Adipocyte (in vitro differentiated cells): Measurements from ENCODE around the gene L3MBTL4.

ENCODE experiments used
- DNase-seq: peaks from one replicate; pipeline ENCODE4 v3.0.0-alpha.2; 2015; ENCODE audit warnings: low read depth
- H3K27me3 ChIP-seq: replicated peaks from 2 replicates; pipeline ENCODE4 v1.7.0; 2013; ENCODE audit warnings: mild to moderate bottlenecking, low read length, moderate library complexity; ENCODE audit not compliant: control insufficient read depth, insufficient read depth
- H3K36me3 ChIP-seq: 2 replicates; pipeline ENCODE4 v1.7.0; 2013; ENCODE audit warnings: low read length, mild to moderate bottlenecking, moderate library complexity; ENCODE audit not compliant: control insufficient read depth, insufficient read depth, severe bottlenecking
- H3K4me1 ChIP-seq: 2 replicates; pipeline ENCODE4 v1.7.0; 2013; ENCODE audit warnings: mild to moderate bottlenecking, low read length, moderate library complexity; ENCODE audit not compliant: control insufficient read depth, insufficient read depth
- H3K4me3 ChIP-seq: 2 replicates; pipeline ENCODE4 v1.7.0; 2013; ENCODE audit warnings: mild to moderate bottlenecking, low read length, moderate library complexity
- H3K9ac ChIP-seq: 2 replicates; pipeline ENCODE4 v1.7.0; 2013; ENCODE audit warnings: mild to moderate bottlenecking, low read length, moderate library complexity
- H3K9me3 ChIP-seq: 2 replicates; pipeline ENCODE4 v1.7.0; 2013; ENCODE audit warnings: mild to moderate bottlenecking, low read length, moderate library complexity; ENCODE audit not compliant: control insufficient read depth

Gene L3MBTL4

DNA sequence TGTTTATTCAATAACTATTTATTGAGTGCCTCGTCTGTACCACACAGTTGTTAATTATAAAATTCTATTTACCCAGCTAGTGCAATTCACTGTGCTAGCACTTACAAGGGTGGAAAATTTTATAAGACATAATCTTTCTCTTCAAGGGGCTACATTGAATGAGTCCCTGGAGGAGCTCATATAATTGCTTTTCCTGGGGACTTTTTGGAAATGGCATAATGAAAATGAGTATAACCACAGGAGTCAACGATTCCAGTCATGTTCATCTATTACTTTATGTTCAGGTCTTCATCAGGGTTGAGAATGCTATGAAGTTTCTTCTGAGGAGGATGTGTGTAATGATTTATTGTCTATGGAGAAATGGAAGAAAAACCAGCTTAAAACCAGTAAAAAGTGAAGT lies 466.5 kb downstream of the L3MBTL4 start:
- Histone ChIP-seq H3K36me3 (no peaks in the 10 kb centered on the region), H3K9me3 (no peaks in the 10 kb centered on the region), H3K9ac (no peak overlapping the region), H3K4me1 (no peaks in the 10 kb centered on the region), H3K4me3 (no peak overlapping the region), H3K27me3 (no peaks in the 10 kb centered on the region)
- DNase-seq, result no peak

DNA sequence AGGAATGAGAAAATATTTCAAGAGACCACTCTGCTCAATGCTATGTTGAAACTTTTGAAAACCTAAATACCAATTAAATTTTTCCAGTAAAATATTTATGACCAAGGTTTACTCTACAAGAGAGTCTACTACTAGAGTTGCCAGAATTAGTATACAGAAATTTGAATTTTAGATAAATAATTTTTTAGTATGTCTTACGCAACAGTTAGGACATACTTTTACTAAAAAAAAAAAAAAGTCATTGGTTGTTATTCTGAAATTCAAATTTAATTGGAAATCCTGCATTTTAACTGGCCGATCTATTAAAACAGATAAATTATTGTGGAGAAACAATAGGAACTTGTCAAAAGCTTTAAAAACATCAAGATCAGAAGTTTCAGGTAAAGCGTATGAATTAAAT lies 470.3 kb downstream of the L3MBTL4 start:
- H3K9me3 ChIP-seq, result no peaks in the 10 kb centered on the region
- no peak overlapping the region for H3K4me3 ChIP-seq
- H3K4me1 ChIP-seq, result no peaks in the 10 kb centered on the region
- peaks cover 10% of the 10 kb centered on the region for H3K27me3 ChIP-seq
- no peak for DNase-seq
- no peak overlapping the region for H3K9ac ChIP-seq
- no peaks in the 10 kb centered on the region for H3K36me3 ChIP-seq

DNA sequence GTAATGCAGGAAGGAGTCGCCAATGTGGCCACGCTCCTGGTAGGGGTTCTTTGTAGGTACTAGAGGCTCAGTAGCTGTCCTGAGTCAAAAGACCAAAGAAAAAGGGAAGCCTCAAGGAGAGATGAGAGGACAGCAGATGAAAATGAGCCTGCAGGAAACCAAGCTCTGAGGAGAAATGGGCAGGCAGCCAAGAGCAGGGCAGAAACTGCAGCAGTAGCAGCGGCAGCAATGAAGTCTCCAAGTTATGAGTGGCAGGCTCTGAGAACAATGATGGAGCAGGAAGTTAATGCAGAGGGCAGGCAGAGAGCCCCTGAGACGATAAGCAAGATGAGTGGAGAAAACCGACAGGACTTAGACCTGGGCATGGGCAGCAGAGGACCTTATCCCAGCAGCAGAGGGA lies 471.2 kb downstream of the L3MBTL4 start:
- no peak for DNase-seq
- no peaks in the 10 kb centered on the region for H3K36me3 ChIP-seq
- peaks cover 10% of the 10 kb centered on the region for H3K27me3 ChIP-seq
- no peak overlapping the region for H3K4me3 ChIP-seq
- no peaks in the 10 kb centered on the region for H3K9me3 ChIP-seq
- H3K9ac ChIP-seq, result no peak overlapping the region
- no peaks in the 10 kb centered on the region for H3K4me1 ChIP-seq

DNA sequence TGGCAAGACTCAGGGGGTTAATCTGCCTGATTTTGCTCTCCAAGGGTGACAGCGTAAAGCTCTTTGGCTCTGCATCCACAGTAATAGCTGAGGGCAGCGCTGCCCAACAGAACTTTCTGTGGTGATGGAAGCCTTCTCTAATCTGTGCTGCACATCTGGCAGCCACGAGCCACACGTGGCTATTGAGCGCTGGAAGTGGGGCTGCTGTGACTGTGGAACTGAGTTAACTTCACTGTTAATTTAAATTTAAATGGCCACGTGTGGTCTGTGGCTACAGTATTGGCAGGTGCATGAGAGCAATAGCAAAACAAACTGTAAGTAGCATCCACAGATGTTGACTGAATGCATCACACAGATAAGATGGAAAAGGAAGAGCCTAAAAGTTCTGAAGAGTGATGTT lies 472.1 kb downstream of the L3MBTL4 start:
- Histone ChIP-seq H3K36me3 (no peaks in the 10 kb centered on the region), H3K4me3 (no peak overlapping the region), H3K4me1 (no peaks in the 10 kb centered on the region), H3K27me3 (peaks cover 15% of the 10 kb centered on the region), H3K9me3 (no peaks in the 10 kb centered on the region), H3K9ac (no peak overlapping the region)
- no peak for DNase-seq

DNA sequence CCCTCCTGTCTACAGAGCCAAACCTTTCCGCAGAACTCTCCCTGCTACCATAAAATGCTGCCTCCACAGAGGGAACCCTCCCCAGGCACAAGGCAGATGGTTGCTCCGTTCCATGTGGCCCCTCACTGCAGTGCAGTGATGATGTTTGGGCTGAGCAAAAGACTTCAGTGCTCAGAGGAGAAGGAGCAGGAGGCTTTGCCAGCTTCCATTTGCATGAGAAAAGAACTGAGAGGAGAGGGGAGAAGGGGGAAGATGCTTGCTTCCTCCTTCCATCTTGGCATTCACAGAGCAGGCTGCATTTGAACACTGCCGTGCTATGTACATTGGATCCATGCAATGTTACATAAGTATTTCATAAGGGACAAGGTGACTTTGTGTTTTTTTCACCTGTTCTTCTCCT lies 472.8 kb downstream of the L3MBTL4 start:
- H3K4me3 ChIP-seq, result no peak overlapping the region
- H3K4me1 ChIP-seq, result no peaks in the 10 kb centered on the region
- H3K36me3 ChIP-seq, result no peaks in the 10 kb centered on the region
- H3K9me3 ChIP-seq, result no peaks in the 10 kb centered on the region
- no peak for DNase-seq
- H3K9ac ChIP-seq, result no peak overlapping the region
- peaks cover 15% of the 10 kb centered on the region for H3K27me3 ChIP-seq

DNA sequence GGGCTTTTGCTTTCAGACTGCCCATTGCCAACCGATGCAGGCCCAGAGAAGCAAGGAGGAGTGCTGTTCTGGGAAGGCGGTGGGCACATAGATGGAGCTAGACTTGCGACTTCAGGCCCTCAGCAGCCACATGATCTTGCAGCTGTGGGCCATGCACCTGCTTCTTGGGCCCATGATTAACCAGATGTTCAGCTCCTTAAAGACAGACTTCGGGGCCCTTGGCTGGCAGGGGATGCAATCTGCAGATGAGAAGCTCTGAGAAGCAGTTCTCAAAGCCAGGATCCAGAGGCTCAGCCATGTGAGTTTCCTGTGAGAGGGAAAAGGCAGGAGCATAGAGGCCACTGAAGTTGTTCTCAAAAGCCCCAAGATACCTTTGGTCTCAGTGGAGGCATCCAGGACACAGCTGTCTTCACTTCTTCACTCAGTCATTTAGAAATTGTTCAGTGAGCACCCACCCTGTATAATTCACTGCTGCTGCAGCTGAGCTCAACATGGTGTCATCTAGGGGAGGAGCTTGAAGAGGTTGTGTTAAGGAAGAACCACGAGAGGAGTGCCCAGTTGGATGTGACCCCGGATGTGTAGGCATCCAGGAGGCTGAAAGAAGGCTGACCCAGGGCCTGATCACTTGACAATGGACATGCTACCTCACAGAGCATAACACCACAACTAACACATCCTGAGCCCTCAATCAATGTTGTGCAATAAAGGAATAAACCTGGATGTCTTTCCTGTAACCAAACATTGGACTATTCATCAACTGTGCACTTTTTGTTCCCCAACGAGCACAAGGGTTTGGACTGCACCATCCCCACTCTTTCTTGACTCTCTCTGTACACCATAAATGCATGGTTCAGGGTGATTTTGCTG lies 474.7 kb downstream of the L3MBTL4 start:
- DNase-seq, result no peak
- Histone ChIP-seq H3K36me3 (no peaks in the 10 kb centered on the region), H3K4me3 (no peak overlapping the region), H3K9ac (no peak overlapping the region), H3K9me3 (no peaks in the 10 kb centered on the region), H3K27me3 (peaks cover 20% of the 10 kb centered on the region), H3K4me1 (no peaks in the 10 kb centered on the region)

DNA sequence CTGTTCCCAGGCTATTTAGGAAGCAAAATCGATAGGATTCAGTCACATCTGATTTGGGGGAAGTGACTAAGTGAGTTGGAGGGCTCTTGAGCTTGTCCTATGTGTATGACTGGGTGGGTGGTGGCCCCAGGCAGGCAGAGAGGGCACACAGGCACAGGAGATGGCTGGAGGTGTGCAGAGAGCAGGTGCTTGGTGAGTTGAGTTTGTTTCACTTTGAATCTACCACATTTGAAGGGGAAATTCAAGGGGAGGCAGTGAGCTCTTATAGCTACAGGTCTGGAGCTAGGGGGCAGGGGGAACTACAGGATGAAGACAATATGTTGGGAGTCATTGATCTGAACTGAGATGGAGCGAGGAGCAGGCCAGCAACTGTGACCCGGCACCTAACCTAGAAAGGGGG lies 476.9 kb downstream of the L3MBTL4 start:
- Histone ChIP-seq H3K9me3 (no peaks in the 10 kb centered on the region), H3K9ac (no peak overlapping the region), H3K36me3 (no peaks in the 10 kb centered on the region), H3K27me3 (peaks cover 24% of the 10 kb centered on the region), H3K4me3 (no peak overlapping the region), H3K4me1 (no peaks in the 10 kb centered on the region)
- DNase-seq, result no peak

DNA sequence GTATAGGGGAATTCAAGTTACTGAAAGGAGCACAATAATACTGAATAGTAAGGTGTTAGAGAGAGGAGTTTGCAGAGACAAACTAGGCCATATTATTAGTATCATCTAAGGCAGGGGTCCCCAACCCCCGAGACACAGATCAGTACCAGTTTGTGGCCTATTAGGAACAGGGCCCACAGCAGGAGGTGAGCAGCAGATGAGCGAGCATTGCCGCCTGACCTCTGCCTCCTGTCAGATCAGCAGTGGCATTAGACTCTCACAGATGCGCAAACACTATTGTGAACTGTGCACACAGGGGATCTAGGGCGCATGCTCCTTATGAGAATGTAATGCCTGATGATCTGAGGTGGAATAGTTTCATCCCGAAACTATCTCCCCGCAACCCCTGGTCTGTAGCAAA lies 477.6 kb downstream of the L3MBTL4 start:
- Histone ChIP-seq H3K9ac (no peak overlapping the region), H3K9me3 (no peaks in the 10 kb centered on the region), H3K27me3 (peaks cover 20% of the 10 kb centered on the region), H3K4me1 (no peaks in the 10 kb centered on the region), H3K36me3 (no peaks in the 10 kb centered on the region), H3K4me3 (no peak overlapping the region)
- no peak for DNase-seq

DNA sequence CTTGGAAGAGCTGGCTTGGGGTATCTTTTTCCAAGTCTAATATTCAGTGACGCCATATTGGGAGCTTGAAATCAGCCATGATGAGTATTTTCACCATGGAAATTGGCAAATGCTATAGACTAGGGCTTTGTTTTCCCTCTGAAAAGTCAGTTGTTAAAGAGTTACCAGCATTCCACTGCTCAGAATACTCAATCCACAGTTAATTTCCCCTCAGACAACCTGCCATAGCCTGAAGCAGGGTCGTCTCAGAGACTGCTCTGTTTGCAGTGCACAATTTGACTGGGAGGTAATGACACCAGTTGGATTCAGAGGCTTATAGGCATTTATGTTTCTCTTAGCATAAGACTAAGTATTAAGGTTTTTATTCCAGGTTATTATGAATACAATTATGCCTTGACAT lies 483.9 kb downstream of the L3MBTL4 start:
- H3K9me3 ChIP-seq, result peaks cover 9% of the 10 kb centered on the region
- no peak for DNase-seq
- H3K36me3 ChIP-seq, result no peaks in the 10 kb centered on the region
- H3K9ac ChIP-seq, result no peak overlapping the region
- H3K4me3 ChIP-seq, result no peak overlapping the region
- peaks cover 19% of the 10 kb centered on the region for H3K27me3 ChIP-seq
- H3K4me1 ChIP-seq, result no peaks in the 10 kb centered on the region

DNA sequence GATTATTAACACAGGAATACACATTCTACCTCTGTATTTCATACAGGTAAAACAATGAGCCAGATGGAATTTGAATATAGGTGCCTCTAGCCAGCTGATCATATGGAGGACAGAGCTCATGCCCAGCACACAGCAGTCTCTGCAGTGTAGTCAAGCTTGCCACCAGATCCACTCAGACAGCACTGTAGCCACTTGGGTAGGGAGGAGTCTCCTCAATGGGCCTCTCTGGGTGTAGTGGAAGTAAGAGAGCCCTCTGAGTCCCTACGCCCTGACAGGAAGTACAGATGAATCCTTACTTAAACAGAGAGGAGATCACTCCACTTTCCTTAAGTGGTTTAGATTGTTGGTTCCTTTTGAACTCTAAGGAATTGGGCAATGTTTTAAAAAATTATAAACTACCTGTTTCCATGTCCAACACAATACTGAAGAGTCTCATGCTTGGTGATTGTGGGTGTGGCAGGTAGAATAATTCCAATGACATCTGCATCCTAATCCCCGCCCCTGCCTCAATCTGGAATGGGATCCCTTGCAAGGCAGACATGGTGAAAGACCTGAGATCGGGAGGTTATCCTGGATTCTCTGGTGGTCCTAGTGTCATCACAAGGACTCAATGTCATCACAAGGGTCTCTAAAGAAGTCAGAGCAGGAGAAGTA lies 496.4 kb downstream of the L3MBTL4 start:
- no peak overlapping the region for H3K4me3 ChIP-seq
- H3K9ac ChIP-seq, result no peak overlapping the region
- H3K27me3 ChIP-seq, result peaks cover 15% of the 10 kb centered on the region
- H3K36me3 ChIP-seq, result no peaks in the 10 kb centered on the region
- no peak for DNase-seq
- no peaks in the 10 kb centered on the region for H3K4me1 ChIP-seq
- no peaks in the 10 kb centered on the region for H3K9me3 ChIP-seq

DNA sequence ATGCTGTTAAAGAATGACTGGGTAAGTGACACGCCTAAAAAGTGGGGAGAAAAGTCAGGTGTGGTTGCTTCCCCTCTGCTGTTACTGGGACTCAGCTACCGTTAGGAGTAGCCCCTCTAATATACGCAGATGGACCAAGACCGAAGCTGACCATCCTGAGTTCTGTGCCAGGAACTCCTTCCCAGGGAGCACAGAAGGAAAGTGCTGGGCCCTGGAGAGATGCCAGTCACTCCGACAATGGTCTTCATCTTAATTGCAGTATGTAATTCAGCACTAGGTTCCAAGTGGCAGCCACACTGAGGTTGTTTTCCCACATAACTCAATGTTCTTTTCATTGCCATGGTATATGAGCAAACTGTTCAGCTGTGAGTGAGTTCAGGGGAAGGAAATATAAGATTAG lies 499.8 kb downstream of the L3MBTL4 start:
- Histone ChIP-seq H3K36me3 (no peaks in the 10 kb centered on the region), H3K4me3 (no peak overlapping the region), H3K4me1 (no peaks in the 10 kb centered on the region), H3K27me3 (peaks cover 15% of the 10 kb centered on the region), H3K9ac (no peak overlapping the region), H3K9me3 (no peaks in the 10 kb centered on the region)
- DNase-seq, result no peak
